OCI-LY3 (cell line): ENCODE results near the gene PITPNC1.

Experiments used
- CTCF ChIP-seq: fragments of 200-600, 300-600 bp; sonication (generic); IDR thresholded peaks from 2 replicates; pipeline ENCODE4 v1.5.1; 2014; ENCODE audit warnings: antibody characterized with exemption, low read length, low read depth
- EZH2phosphoT487 ChIP-seq: fragments of 200-600 bp; shearing (Covaris generic); IDR thresholded peaks from 2 replicates; pipeline ENCODE4 v1.6.1; 2018; ENCODE audit warnings: antibody characterized with exemption, mixed run types, low read depth

DNA sequence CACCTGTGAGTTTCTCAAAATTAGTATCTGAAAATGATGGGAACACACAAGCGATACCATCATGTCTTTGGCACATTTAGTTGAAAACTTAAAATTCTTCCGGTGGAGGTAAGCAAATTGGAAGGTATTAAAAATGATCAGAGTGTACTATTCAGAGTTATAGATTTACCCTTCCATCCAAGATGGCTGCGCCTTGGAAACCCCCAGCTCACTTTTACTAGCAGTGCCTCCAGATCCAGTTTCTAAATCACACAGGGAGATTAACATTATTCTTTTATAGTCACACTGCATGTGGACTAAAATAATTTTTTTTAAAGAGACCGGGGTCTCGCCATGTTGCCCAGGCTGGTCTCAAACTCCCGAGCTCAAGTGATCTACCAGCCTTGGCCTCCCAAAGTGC is 15.0 kb downstream of the PITPNC1 start:
- TF ChIP-seq CTCF (no peak), EZH2phosphoT487 (no peak)
